Ishikawa (cell line): ENCODE results near the gene RSRC2.

Source experiments
- CEBPB ChIP-seq: IDR thresholded peaks from 2 replicates; pipeline ENCODE4 v1.6.1; 2012
- EP300 ChIP-seq: IDR thresholded peaks from 2 replicates; pipeline ENCODE4 v1.6.1; 2012; ENCODE audit warnings: borderline replicate concordance
- TCF12 ChIP-seq: IDR thresholded peaks from 2 replicates; pipeline ENCODE4 v1.6.1; 2012; ENCODE audit warnings: low read depth
- USF1 ChIP-seq: IDR thresholded peaks from 2 replicates; pipeline ENCODE4 v1.6.1; 2012

GRCh38 chr12:122528992-122529391 lies 2.3 kb upstream of the RSRC2 start:
- TF ChIP-seq EP300, result no peak
- no peak for TF ChIP-seq USF1
- TF ChIP-seq CEBPB, result no peak
- TF ChIP-seq TCF12, result no peak
